ENCODE measurements around the gene CPNE6. TPM values are rescaled to one million over a fixed set of nuclear protein-coding genes. Genes with fewer than 3 reads are reported as not detected.

The CPNE6 gene
- polyA plus RNA-seq, 1 experiment = not detected

GRCh38 chr14:24052656-24053547, 18.5 kb upstream of the CPNE6 start:
- ChIA-PET CTCF (interaction anchor here (1.0 to 4.0 kb wide), 4 partner anchors 17 to 257 kb away, joined by 3 to 20 read pairs (median 8); partner anchors contain the start of gene LTB4R2), POLR2A (interaction anchor here (1.1 kb wide), 1 partner anchor 41 kb away, joined by 3 read pairs; the partner anchor contains the start of gene PCK2)
- Histone ChIP-seq H3K4me3 (ENCODE audit: low read depth, low read length) (peak overlapping the region; percentile 60; the same call in 1 of the 2 replicates), H3K9me3 (ENCODE audit: control insufficient read depth, insufficient read depth, low read length) (no peaks in the 10 kb centered on the region), H3K27me3 (ENCODE audit: control insufficient read depth, insufficient read depth, low read length) (peaks cover 36% of the 10 kb centered on the region), H3K27ac (ENCODE audit: low read depth, low read length) (no peak overlapping the region)
- no peak for TF ChIP-seq CTCF (IDR thresholded peaks at IDR 0.05; ENCODE audit: low read depth, low read length)
- DNase-seq (ENCODE audit: low read depth, low spot score) = no peak

- no peaks in the 10 kb centered on the region for H3K9me3 ChIP-seq (ENCODE audit: control insufficient read depth, insufficient read depth, low read length)
- ChIA-PET CTCF (interaction anchor here (0.9 to 4.0 kb wide), 3 partner anchors 37 to 53 kb away, joined by 3 to 20 read pairs (median 3); no protein-coding TSS in a partner anchor), POLR2A (interaction anchor here (0.6 kb wide), 1 partner anchor 51 kb away, joined by 5 read pairs; no protein-coding TSS in a partner anchor)
- no peak overlapping the region for H3K4me3 ChIP-seq (ENCODE audit: low read depth, low read length)
- no peak for TF ChIP-seq CTCF (IDR thresholded peaks at IDR 0.05; ENCODE audit: low read depth, low read length)
- no peak overlapping the region for H3K27ac ChIP-seq (ENCODE audit: low read depth, low read length)
- no peak for DNase-seq (ENCODE audit: low read depth, low spot score)
- peaks cover 39% of the 10 kb centered on the region for H3K27me3 ChIP-seq (ENCODE audit: control insufficient read depth, insufficient read depth, low read length)
Measured at GRCh38 chr14:24053548-24054323, 17.6 kb upstream of the CPNE6 start.

- POLR2A ChIA-PET = interaction anchor here (0.6 kb wide), 1 partner anchor 50 kb away, joined by 5 read pairs; no protein-coding TSS in a partner anchor
Measured at GRCh38 chr14:24054324-24054641, 17.1 kb upstream of the CPNE6 start.

GRCh38 chr14:24054646-24055045, 16.7 kb upstream of the CPNE6 start:
- no peak for TF ChIP-seq CTCF (IDR thresholded peaks at IDR 0.05; ENCODE audit: low read depth, low read length)
- no peaks in the 10 kb centered on the region for H3K9me3 ChIP-seq (ENCODE audit: control insufficient read depth, insufficient read depth, low read length)
- POLR2A ChIA-PET = no interaction called here
- CTCF ChIA-PET = interaction anchor here (0.9 to 4.0 kb wide), 3 partner anchors 36 to 52 kb away, joined by 3 to 20 read pairs (median 3); no protein-coding TSS in a partner anchor
- H3K27me3 ChIP-seq (ENCODE audit: control insufficient read depth, insufficient read depth, low read length) = peaks cover 39% of the 10 kb centered on the region
- H3K27ac ChIP-seq (ENCODE audit: low read depth, low read length) = no peak overlapping the region
- no peak overlapping the region for H3K4me3 ChIP-seq (ENCODE audit: low read depth, low read length)
- DNase-seq (ENCODE audit: low read depth, low spot score) = no peak

More at GRCh38 chr14:24054324-24054641, 17.1 kb upstream of the CPNE6 start:
- H3K27me3 ChIP-seq (ENCODE audit: control insufficient read depth, insufficient read depth, low read length) = peaks cover 39% of the 10 kb centered on the region
- no peak for TF ChIP-seq CTCF (IDR thresholded peaks at IDR 0.05; ENCODE audit: low read depth, low read length)
- H3K4me3 ChIP-seq (ENCODE audit: low read depth, low read length) = no peak overlapping the region
- no peak for DNase-seq (ENCODE audit: low read depth, low spot score)
- CTCF ChIA-PET = interaction anchor here (0.9 to 4.0 kb wide), 3 partner anchors 36 to 52 kb away, joined by 3 to 20 read pairs (median 3); no protein-coding TSS in a partner anchor
- H3K27ac ChIP-seq (ENCODE audit: low read depth, low read length) = no peak overlapping the region
- H3K9me3 ChIP-seq (ENCODE audit: control insufficient read depth, insufficient read depth, low read length) = no peaks in the 10 kb centered on the region
